Measurements from ENCODE around the gene CBLL2.
"Not testable (repeated sequence)": the region's sequence is repeated elsewhere in the genome, so short reads cannot be mapped to it uniquely, and the experiment has no call there.

CBLL2 gene, protein sequence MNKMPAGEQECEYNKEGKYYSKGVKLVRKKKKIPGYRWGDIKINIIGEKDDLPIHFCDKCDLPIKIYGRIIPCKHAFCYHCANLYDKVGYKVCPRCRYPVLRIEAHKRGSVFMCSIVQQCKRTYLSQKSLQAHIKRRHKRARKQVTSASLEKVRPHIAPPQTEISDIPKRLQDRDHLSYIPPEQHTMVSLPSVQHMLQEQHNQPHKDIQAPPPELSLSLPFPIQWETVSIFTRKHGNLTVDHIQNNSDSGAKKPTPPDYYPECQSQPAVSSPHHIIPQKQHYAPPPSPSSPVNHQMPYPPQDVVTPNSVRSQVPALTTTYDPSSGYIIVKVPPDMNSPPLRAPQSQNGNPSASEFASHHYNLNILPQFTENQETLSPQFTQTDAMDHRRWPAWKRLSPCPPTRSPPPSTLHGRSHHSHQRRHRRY

DNA sequence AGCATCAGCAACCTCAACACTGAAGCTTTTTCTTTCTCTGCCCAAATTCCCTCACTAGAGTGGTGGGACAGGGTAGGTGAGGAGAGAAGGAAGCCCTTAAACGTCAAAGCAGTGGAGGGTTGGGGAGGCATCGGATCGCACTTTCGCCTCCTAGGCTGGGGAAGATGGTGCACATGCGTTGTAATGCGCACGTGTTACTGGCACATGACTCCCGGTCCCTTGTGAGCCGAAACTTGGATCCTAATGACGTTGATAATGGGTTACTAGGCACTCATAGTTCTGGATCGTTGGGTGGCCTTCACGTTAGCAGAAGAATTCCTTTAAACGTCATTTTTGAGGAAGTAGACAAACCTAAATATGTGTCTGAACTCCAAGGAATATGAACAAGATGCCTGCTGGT lies at the start of gene CBLL2:
Gene CBLL2 (plus strand): TSS at position 301 of the 400 bp plus-strand sequence. CDS start 79 bp downstream, at position 380.
- no peak for DNase-seq (ENCODE audit: low read depth in 3 of 3, low spot score in 1 of 3)

DNA sequence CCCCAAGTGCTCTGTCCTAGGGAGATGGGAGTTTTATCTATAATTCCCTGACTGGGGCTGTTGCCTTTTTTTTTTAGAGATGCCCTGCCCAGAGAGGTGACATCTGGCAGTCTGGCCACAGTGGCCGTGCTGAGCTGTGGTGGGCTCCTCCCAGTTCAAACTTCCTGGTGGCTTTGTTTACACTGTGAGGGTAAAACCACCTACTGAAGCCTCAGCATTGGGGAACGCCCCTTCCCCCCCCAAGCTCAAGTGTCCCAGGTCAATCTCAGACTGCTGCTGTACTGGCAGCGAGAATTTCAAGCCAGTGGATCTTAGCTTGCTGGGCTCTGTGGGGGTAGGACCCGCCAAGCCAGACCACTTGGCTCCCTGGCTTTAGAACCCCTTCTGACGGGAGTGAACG lies 38.3 kb upstream of the CBLL2 start:
- no peak for DNase-seq (ENCODE audit: low read depth in 3 of 3, low spot score in 1 of 3)

DNA sequence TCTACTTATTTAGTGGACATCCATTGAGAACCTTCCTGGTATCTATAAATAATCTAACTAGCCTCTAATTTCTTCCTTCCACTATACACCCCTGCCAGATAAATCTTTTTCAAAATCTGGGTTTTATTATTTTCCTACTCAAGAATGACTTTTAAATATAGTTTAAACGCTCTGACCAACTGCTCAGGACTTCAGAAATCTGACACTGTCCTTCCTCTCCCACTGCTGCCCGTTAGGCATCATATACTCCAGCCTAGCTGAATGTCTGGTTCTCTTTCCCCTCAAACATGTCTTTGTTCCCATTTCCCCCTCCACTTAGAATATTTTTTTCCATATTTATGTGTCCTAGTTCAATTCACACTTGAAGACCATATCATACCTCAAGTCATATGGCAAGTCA lies 35.2 kb upstream of the CBLL2 start:
- DNase-seq (ENCODE audit: low read depth in 3 of 3, low spot score in 1 of 3) = no peak

DNA sequence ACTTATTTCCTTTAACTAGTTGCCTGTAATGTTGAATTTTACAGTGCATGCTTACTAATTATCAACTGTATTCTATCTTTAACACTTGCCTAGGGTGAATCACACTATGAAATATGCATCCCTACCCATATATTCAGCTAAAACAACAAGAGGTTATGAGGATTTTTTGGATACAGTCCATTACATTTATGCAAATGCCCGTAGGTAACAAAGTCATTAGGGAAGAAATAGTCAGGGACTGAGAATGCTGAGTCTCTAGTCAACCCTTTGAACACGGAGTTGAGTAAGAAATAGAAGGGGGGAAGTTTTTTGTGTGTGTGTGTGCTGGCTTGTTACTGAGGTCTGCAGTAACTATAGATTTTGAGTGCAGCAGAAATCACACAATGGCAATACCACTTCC lies 26.1 kb upstream of the CBLL2 start:
- no peak for DNase-seq (ENCODE audit: low read depth in 3 of 3, low spot score in 1 of 3)

DNA sequence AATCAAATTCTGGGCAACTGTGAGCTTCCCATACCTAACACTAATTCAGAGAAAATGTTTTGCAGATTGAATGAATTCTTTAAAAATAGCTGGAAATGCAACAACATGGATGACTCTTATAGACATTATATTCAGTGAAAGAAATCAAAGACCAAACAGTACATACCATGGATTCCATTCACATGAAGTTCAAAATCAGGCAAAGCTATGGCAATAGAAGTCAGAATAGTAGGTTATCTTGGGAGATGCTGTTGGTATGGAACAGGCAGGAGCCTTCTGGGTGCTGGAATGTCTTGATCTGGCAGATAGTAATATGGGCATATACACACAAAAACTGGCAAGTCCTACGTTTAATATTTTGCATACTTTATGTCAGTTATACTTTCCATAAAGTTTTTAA lies 25.5 kb upstream of the CBLL2 start:
- no peak for DNase-seq (ENCODE audit: low read depth in 3 of 3, low spot score in 1 of 3)

DNA sequence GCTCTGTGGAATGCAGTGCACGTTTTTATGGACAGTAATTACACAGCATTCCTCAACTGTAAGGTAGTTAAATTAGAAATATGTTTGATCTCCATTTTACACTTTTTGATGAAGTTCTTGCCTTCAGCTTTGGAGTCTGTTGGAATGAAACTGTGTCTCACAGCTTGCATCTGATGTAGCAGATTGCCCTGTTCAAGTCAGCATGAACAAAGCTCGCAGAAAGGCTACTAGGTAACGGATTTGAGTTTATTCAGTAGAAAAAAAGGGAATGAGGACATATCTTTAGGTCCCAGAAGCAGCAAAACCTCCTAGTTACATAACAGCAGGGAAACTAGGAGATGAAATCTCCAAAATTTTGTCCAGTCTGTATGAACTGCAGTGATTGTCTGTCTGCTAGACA lies 24.3 kb upstream of the CBLL2 start:
- DNase-seq (ENCODE audit: low read depth in 3 of 3, low spot score in 1 of 3) = no peak

DNA sequence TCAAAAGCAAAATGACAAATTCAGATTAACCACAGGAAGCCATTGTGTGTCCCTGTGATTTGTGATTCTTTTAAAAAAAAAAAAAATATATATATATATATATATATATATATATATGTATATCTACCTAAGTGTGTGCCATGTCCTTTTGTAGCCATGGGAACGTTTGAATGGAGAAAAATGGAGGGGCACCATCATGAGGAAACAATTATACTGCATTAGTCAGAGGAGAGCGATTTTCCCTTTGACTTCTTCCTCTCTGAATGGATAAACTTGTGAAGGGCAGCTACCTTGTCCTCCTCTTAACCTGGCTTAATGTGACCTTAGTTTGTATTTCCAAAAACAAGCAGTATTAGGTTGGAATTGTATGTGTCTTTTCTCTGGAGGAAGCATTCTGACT lies 23.3 kb upstream of the CBLL2 start:
- DNase-seq (ENCODE audit: low read depth in 3 of 3, low spot score in 1 of 3) = no peak

DNA sequence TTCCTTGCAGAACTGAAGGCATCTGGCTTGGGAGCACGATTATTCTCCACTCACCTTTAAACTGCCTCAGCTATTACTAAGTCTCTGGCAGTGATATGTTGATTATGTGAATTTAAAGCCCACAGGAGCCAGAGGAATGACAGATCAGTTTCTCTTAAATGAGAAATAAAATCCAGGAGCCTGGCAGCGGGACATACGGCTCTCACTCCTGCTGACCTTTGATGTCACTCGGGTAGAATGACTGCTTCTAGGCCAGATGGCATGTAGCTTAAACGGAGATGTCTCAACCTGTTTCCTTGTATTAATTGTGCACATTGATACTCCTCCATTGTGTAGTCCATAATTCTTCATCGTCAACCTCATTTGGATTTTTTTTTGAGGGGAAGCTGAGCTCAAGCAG lies 4.0 kb upstream of the CBLL2 start:
- DNase-seq (ENCODE audit: low read depth in 3 of 3, low spot score in 1 of 3) = no peak

DNA sequence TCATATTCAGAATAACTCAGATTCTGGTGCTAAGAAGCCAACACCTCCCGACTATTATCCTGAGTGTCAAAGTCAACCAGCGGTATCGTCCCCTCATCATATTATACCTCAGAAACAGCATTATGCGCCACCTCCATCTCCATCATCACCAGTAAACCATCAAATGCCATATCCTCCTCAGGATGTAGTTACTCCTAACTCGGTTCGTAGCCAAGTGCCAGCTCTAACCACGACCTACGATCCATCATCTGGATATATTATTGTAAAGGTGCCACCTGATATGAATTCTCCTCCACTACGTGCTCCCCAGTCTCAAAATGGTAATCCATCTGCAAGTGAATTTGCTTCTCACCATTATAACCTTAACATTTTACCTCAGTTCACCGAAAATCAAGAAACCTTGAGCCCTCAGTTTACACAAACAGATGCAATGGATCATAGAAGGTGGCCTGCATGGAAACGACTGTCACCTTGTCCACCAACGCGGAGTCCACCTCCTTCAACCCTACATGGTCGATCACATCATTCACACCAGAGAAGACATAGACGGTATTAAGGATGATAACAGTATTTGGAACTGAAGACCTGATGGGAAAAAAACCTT lies 1.1 kb downstream of the CBLL2 start:
- no peak for DNase-seq (ENCODE audit: low read depth in 3 of 3, low spot score in 1 of 3)

DNA sequence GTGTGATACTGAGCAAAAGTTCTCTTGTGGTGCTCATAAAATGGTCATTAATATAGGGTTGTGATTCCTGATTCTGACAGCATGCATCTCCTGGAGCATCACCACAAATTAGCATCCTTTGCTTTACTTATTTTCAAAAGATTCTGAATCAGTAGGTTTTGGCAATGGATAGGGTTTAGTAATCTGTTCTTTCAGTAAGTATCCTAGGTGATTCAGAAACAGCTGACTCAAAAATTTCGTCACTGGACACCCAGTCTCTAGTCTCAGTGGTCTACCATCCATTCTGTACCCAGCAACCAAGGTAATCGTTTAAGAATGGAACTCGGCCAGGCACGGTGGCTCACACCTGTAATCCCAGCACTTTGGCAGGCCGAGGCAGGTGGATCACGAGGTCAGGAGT lies 4.1 kb downstream of the CBLL2 start:
- no peak for DNase-seq (ENCODE audit: low read depth in 3 of 3, low spot score in 1 of 3)

DNA sequence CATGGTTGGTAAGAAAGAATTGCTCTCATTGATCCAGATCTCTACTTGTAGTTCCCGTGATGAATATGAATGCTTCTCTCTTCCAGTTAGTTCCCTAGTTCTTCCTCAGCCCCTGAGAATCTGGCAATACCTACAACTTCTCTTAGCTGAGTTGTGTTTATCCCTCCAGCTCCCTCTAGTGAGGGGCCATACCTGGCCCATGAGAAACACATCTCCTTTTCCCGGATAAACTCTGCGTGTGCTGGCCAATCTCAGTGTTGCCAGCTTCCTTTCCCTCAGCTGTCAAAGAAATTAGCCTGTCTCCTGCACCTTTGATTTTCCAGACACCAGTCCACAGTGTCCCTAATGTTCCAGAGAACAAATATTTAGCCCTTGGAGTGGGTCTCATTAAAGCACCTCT lies 5.7 kb downstream of the CBLL2 start:
- no peak for DNase-seq (ENCODE audit: low read depth in 3 of 3, low spot score in 1 of 3)

DNA sequence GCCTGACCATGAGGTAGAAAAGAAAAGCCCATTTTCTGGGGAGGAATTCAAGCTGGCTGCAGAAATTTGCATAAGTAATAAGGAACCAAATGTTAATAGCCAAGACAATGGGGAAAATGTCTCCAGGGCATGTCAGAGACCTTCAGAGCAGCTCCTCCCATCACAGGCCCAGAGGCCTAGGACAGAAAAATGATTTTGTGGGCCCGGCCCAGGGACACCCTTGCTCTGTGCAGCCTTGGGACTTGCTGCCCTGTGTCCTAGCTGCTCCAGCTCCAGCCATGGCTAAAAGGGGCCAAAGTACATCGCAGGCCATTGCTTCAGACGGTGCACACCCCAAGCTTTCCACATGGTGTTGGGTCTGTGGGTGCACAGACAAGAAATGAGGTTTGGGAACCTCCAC lies 16.5 kb downstream of the CBLL2 start:
- DNase-seq (ENCODE audit: low read depth in 3 of 3, low spot score in 1 of 3) = not testable (repeated sequence)

DNA sequence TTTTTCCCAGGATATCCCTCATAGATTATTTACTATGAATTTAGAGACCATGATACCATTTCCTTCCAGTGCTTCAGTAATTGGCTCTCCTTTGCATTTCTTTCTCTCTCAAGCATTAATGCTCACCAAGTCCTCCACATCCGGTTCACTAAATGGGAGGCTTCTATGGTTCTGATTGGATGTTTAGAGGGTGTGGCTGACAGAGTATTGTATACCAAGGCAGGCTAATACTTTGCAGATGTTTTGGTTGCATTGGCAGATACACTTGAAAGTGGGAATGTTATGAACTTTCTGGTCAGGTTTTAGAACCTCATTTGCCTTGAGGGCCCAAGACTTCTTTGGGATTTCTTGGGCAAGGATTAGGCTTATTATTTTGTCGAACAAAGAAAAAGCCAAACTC lies 24.2 kb downstream of the CBLL2 start:
- DNase-seq (ENCODE audit: low read depth in 3 of 3, low spot score in 1 of 3) = no peak

DNA sequence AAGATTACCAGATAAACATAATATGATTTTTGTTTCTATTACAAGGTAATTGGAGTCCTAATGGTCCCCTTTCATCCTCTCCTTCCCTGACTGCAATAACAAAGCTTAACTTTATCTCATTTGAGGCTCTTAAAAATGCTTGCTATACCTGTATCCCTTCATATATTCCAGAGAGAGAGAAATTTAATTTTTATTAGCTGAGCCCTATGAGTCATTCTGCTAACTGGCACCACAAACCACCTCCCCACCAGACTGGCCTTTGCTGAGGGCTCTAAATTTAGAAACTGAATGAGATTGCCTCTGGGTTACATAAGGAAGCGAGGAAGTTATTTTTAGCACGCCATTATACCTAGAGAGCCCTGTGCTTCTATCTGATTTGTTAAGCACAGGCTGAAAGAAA lies 27.4 kb downstream of the CBLL2 start:
- no peak for DNase-seq (ENCODE audit: low read depth in 3 of 3, low spot score in 1 of 3)

DNA sequence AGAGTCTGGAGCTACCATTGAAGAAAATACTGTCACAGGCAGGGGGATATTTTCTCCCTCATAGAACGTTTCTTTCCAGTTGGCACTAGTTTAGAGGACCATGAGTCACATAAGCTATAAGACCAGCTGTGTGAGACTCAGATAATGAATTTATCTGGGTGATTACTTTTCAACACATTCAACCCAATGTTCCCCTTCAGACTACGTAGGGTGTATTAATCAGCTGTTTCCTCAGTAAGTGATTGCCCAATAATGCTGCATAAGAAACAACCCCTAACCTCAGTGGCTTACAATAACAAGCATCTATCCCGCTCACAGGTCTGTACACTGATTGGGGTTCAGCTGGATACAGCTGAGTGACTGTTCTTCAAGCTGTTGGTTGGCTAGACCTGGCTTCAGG lies 38.1 kb downstream of the CBLL2 start:
- no peak for DNase-seq (ENCODE audit: low read depth in 3 of 3, low spot score in 1 of 3)

DNA sequence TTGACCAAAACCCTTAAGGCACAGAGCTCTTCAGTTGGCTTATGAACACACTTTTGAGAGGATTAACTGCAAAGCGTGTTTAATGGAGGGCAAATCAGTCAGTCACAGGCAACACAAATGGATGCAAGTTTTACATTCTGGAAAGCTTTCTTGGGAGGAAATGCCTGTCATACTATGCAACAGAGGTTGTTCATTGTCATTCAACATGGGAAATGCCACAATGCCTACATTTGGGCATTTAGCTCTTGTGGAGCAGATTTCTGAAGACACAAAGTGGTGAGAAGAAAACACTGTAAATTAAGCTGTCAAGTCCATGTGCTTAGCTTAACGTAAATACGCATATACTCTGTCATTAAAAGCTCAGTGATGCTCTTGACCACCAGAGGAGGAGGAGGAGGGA lies 41.1 kb downstream of the CBLL2 start:
- no peak for DNase-seq (ENCODE audit: low read depth in 3 of 3, low spot score in 1 of 3)

DNA sequence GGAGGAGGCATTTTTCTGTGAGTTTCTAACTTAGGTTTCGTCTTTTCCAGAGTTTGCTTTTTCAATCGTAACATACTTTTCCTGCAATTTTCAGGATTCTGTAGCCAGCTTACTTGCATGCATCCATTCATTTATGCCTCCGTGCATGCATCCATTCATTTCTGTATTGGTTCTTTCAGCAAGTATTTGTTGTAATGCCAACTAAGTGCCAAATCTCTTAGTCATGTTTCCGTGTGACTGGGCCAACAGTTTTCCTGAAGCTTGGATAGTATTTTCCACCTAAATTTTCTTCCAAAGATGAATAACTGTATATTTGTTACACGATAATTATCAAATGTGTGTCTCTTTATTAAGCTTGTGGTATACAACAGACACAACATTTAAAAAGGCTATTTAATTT lies 41.5 kb downstream of the CBLL2 start:
- no peak for DNase-seq (ENCODE audit: low read depth in 3 of 3, low spot score in 1 of 3)

DNA sequence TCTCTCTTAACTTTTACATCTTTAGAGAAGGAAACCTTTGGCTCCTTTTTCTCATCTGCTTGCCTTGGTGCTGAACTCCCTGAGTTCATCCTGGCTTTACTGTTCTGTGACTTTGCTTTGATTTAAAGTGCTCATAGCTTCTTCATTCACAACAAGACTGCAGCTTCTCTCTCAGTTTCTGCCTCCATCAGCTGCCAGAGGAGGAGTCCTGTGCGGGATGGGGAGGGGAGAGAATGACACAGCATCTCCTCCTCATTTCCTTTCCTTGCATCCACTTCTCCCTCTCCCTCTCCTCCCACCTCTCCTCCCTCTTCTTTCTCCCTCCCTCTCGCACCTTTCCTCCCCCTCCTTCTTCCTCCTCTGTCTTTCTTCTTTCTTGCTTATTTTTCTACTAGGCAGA lies 42.0 kb downstream of the CBLL2 start:
- DNase-seq (ENCODE audit: low read depth in 3 of 3, low spot score in 1 of 3) = no peak

DNA sequence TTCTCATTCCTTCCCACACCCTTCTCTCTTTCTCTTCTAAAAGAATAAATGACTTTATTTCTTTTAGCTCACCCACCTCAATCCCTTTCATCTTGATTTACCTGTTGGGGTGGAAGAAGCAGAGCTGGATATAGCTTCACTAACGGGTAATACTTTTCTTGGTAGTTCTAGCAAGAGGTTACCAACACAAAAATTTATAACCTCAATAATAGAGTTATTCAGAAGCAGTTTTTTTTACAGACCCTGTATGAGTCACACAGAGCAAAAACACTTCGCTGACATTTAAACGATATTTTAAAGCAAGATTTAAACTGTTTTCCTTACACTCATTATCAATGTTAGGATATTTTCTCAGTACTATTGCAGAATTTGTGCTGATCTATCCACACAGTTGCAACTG lies 42.4 kb downstream of the CBLL2 start:
- no peak for DNase-seq (ENCODE audit: low read depth in 3 of 3, low spot score in 1 of 3)

DNA sequence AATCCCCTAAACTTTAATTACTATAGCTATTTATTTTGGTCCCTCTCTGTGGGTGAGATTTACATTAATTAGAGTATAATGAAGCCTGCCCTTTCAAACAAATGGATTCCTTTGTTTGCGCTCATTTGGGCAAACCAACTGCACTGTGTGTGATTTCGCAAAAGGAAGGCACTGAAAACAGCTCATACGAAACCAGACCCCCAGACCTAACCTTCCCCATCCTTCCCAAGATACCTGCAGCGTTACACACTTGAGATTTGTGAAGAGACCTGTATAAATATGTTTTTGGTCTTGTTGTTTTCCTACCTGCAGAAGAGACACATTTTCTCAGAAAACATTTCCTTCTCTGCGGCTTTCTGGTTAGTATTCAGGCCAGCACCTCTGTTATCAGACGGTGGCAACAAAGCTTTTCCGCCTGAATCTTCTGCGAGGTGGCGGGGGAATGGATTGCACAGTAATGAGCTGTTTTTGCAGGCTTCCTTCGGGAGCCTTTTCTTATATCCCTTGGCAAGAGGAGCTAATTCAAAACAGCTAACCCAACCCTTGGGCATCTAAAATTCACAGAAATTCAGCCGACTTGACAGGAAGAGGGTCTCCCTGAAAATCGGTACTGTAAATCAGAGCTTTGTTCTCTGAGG lies 47.6 kb downstream of the CBLL2 start:
- DNase-seq (ENCODE audit: low read depth in 3 of 3, low spot score in 1 of 3) = no peak

DNA sequence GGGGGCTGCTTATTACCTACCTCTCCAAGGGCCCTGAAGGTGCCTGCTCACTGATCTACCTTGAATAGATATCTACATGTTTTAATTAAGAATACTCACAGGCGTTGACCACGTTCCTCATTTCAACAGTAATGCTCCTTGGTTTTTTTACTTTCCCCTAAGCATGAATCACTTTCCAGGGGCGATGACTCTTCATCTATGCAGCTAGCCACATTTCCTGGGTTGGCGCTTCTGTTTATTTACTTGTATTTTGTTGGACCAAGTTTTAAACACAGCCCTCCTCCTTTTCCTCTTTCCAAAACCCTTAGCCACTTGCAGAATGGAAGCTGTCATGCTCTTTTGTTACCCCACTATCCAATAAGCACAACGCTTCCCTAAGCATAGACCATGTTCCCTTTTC lies 50.8 kb downstream of the CBLL2 start:
- DNase-seq (ENCODE audit: low read depth in 3 of 3, low spot score in 1 of 3) = no peak
